GM21825 (cell line): ENCODE results near the gene CELF5.
"Not testable (repeated sequence)": the region's sequence is repeated elsewhere in the genome, so short reads cannot be mapped to it uniquely, and the experiment has no call there.

Source experiments
- ATAC-seq: cut with Tn5 transposase; IDR thresholded peaks from one replicate; pipeline ENCODE4 v1.9.1; 2021; ENCODE audit warnings: mild to moderate bottlenecking, moderate library complexity; ENCODE audit not compliant: unreplicated experiment

CELF5 gene

GRCh38 chr19:3206216-3206953, 18.1 kb upstream of the CELF5 start:
- no peak for ATAC-seq

- no peak for ATAC-seq
Measured at GRCh38 chr19:3207461-3208242, 16.8 kb upstream of the CELF5 start.

- no peak for ATAC-seq
Measured at GRCh38 chr19:3208317-3209207, 15.9 kb upstream of the CELF5 start.

- ATAC-seq: no peak
Measured at GRCh38 chr19:3210347-3211017, 14.0 kb upstream of the CELF5 start.

GRCh38 chr19:3211191-3211590, 13.3 kb upstream of the CELF5 start:
- no peak for ATAC-seq

GRCh38 chr19:3213159-3213558, 11.3 kb upstream of the CELF5 start:
- ATAC-seq: no peak

GRCh38 chr19:3216874-3217273, 7.6 kb upstream of the CELF5 start:
- no peak for ATAC-seq

- no peak for ATAC-seq
Measured at GRCh38 chr19:3220576-3220975, 3.9 kb upstream of the CELF5 start.

- ATAC-seq: not testable (repeated sequence)
Measured at GRCh38 chr19:3221576-3221975, 2.9 kb upstream of the CELF5 start.

- no peak for ATAC-seq
Measured at GRCh38 chr19:3222709-3223108, 1.8 kb upstream of the CELF5 start.

GRCh38 chr19:3225169-3225485, 666 bp downstream of the CELF5 start:
- ATAC-seq: no peak

- ATAC-seq: no peak
Measured at GRCh38 chr19:3225677-3226093, 1.2 kb downstream of the CELF5 start.

- ATAC-seq: no peak
Measured at GRCh38 chr19:3227054-3227626, 2.7 kb downstream of the CELF5 start.

GRCh38 chr19:3229346-3229743, 4.9 kb downstream of the CELF5 start:
- ATAC-seq: no peak

GRCh38 chr19:3229888-3230496, 5.5 kb downstream of the CELF5 start:
- ATAC-seq: no peak

GRCh38 chr19:3231288-3231687, 6.8 kb downstream of the CELF5 start:
- ATAC-seq: no peak

GRCh38 chr19:3233116-3233515, 8.7 kb downstream of the CELF5 start:
- no peak for ATAC-seq

GRCh38 chr19:3233831-3234230, 9.4 kb downstream of the CELF5 start:
- ATAC-seq: no peak

GRCh38 chr19:3234800-3235199, 10.3 kb downstream of the CELF5 start:
- no peak for ATAC-seq

GRCh38 chr19:3235604-3236003, 11.1 kb downstream of the CELF5 start:
- not testable (repeated sequence) for ATAC-seq
